Measurements from ENCODE around the gene APLF. TPM values are rescaled to one million over a fixed set of nuclear protein-coding genes. Genes with fewer than 3 reads are reported as not detected.

APLF gene
- total and polyA plus RNA-seq, 10 of the 15 experiments (the other 5 are each of a cell fraction or from before 2014, with no cell fraction given) = 0.66 to 2.8 (median 1.8) TPM

- ATAC-seq = no peak
- ChIA-PET RAD21 (ENCODE audit: unreplicated experiment) (no interaction called here), CTCF (no interaction called here), SMC1A (ENCODE audit: uncharacterized antibody, unreplicated experiment) (interaction anchor here (0.9 to 1.1 kb wide), 2 partner anchors 15 to 28 kb away, joined by 3 read pairs; no protein-coding TSS in a partner anchor), POLR2A (no interaction called here)
- Histone ChIP-seq H2AFZ (ENCODE audit: control insufficient read depth, low read depth, low read length) (no peak overlapping the region), H3K4me1 (ENCODE audit: control insufficient read depth, insufficient read depth, low read length) (no peaks in the 10 kb centered on the region), H4K20me1 (ENCODE audit: control insufficient read depth, insufficient read depth) (no peaks in the 10 kb centered on the region), H3K27me3 (replicated peaks in 1 of 2; ENCODE audit: control insufficient read depth in 2 of 2, insufficient read depth in 2 of 2, low read length in 1 of 2) (no peaks in the 10 kb centered on the region), H3K79me2 (ENCODE audit: control insufficient read depth, insufficient read depth, low read length) (no peaks in the 10 kb centered on the region), H3K4me2 (ENCODE audit: control insufficient read depth, insufficient read depth) (no peak overlapping the region), H3K4me3 (no peak overlapping the region), H3K9ac (ENCODE audit: control insufficient read depth, insufficient read depth, low read length) (no peak overlapping the region), H3K9me3 (replicated peaks; ENCODE audit: control insufficient read depth, insufficient read depth, low read length) (no peaks in the 10 kb centered on the region), H3K36me3 (ENCODE audit: control insufficient read depth in 2 of 2, insufficient read depth in 2 of 2, low read length in 1 of 2) (no peaks in the 10 kb centered on the region), H3K27ac (ENCODE audit: control insufficient read depth, insufficient read depth) (no peak overlapping the region)
- no TSS peak for BruUV-seq (replicated peaks)
- TF ChIP-seq SPI1 (IDR thresholded peaks at IDR 0.05; ENCODE audit: borderline replicate concordance, insufficient read depth, low read depth, low read length) (no peak), ZNF207 (IDR thresholded peaks at IDR 0.05; ENCODE audit: borderline replicate concordance) (no peak), CREB1 (IDR thresholded peaks at IDR 0.05; ENCODE audit: low read depth) (no peak), LARP7 (IDR thresholded peaks at IDR 0.05) (no peak), EGR1 (IDR thresholded peaks at IDR 0.05; ENCODE audit: borderline replicate concordance in 1 of 2, low read depth in 2 of 2, low read length in 2 of 2) (no peak), RCOR1 (conservative IDR thresholded peaks at IDR 0.05; ENCODE audit: low read depth, low read length) (no peak), ZNF24 (IDR thresholded peaks at IDR 0.05) (no peak), HDGF (IDR thresholded peaks at IDR 0.05) (no peak), SMAD5 (IDR thresholded peaks at IDR 0.05; ENCODE audit: low read depth) (no peak)
- TF ChIP-seq, protein P1, sequence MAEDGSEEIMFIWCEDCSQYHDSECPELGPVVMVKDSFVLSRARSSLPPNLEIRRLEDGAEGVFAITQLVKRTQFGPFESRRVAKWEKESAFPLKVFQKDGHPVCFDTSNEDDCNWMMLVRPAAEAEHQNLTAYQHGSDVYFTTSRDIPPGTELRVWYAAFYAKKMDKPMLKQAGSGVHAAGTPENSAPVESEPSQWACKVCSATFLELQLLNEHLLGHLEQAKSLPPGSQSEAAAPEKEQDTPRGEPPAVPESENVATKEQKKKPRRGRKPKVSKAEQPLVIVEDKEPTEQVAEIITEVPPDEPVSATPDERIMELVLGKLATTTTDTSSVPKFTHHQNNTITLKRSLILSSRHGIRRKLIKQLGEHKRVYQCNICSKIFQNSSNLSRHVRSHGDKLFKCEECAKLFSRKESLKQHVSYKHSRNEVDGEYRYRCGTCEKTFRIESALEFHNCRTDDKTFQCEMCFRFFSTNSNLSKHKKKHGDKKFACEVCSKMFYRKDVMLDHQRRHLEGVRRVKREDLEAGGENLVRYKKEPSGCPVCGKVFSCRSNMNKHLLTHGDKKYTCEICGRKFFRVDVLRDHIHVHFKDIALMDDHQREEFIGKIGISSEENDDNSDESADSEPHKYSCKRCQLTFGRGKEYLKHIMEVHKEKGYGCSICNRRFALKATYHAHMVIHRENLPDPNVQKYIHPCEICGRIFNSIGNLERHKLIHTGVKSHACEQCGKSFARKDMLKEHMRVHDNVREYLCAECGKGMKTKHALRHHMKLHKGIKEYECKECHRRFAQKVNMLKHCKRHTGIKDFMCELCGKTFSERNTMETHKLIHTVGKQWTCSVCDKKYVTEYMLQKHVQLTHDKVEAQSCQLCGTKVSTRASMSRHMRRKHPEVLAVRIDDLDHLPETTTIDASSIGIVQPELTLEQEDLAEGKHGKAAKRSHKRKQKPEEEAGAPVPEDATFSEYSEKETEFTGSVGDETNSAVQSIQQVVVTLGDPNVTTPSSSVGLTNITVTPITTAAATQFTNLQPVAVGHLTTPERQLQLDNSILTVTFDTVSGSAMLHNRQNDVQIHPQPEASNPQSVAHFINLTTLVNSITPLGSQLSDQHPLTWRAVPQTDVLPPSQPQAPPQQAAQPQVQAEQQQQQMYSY (CRISPR knock-in tag; IDR thresholded peaks at IDR 0.05) = no peak
- TF ChIP-seq, protein P2, sequence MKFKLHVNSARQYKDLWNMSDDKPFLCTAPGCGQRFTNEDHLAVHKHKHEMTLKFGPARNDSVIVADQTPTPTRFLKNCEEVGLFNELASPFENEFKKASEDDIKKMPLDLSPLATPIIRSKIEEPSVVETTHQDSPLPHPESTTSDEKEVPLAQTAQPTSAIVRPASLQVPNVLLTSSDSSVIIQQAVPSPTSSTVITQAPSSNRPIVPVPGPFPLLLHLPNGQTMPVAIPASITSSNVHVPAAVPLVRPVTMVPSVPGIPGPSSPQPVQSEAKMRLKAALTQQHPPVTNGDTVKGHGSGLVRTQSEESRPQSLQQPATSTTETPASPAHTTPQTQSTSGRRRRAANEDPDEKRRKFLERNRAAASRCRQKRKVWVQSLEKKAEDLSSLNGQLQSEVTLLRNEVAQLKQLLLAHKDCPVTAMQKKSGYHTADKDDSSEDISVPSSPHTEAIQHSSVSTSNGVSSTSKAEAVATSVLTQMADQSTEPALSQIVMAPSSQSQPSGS (IDR thresholded peaks at IDR 0.05; ENCODE audit: low read length) = no peak
- TF ChIP-seq, protein P3, sequence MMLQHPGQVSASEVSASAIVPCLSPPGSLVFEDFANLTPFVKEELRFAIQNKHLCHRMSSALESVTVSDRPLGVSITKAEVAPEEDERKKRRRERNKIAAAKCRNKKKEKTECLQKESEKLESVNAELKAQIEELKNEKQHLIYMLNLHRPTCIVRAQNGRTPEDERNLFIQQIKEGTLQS (IDR thresholded peaks at IDR 0.05; ENCODE audit: borderline replicate concordance, extremely low read depth, low read depth, low read length) = no peak
- TF ChIP-seq, protein P4, sequence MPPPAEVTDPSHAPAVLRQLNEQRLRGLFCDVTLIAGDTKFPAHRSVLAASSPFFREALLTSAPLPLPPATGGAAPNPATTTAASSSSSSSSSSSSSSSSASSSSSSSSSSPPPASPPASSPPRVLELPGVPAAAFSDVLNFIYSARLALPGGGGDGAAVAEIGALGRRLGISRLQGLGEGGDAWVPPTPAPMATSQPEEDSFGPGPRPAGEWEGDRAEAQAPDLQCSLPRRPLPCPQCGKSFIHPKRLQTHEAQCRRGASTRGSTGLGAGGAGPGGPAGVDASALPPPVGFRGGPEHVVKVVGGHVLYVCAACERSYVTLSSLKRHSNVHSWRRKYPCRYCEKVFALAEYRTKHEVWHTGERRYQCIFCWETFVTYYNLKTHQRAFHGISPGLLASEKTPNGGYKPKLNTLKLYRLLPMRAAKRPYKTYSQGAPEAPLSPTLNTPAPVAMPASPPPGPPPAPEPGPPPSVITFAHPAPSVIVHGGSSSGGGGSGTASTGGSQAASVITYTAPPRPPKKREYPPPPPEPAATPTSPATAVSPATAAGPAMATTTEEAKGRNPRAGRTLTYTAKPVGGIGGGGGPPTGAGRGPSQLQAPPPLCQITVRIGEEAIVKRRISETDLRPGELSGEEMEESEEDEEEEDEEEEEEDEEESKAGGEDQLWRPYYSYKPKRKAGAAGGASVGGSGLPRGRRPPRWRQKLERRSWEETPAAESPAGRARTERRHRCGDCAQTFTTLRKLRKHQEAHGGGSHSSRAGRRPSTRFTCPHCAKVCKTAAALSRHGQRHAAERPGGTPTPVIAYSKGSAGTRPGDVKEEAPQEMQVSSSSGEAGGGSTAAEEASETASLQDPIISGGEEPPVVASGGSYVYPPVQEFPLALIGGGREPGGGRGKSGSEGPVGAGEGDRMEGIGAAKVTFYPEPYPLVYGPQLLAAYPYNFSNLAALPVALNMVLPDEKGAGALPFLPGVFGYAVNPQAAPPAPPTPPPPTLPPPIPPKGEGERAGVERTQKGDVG (CRISPR knock-in tag; IDR thresholded peaks at IDR 0.05) = no peak
- FAIRE-seq = no peak
- in situ Hi-C loops (cut with MboI) = no loop called here
- no peak for DNase-seq (ENCODE audit: low read depth, low spot score)
- WGBS (ENCODE audit: insufficient coverage, insufficient replicate concordance, low lambda C conversion rate, missing lambda C conversion rate) = 72% methylated on average over 1 of the region's 1 CpG
- intact Hi-C loops (cut with micrococcal nuclease; ENCODE audit: unreplicated experiment) = no loop called here
Measured at GRCh38 chr2:68553098-68553497, 85.7 kb downstream of the APLF start.

Data from GM12878 (cell line).